Gastroesophageal sphincter (tissue), 4 donors: ENCODE results near the gene RAB41. TPM values are rescaled to one million over a fixed set of nuclear protein-coding genes. Genes with fewer than 3 reads are reported as not detected.

Source experiments
- ATAC-seq: fragments of 150-250 bp; one replicate; pipeline ENCODE4 v1.9.1; 2016; ENCODE audit warnings: mild to moderate bottlenecking, moderate library complexity
- H3K27ac ChIP-seq, 4 donors: fragments of 200-600 bp; sonication (generic) in 3 of 4; 1 replicate in 3 of 4; 2 replicates in 1 of 4; pipeline ENCODE4 v1.5.1; 2016 to 2019
- H3K27me3 ChIP-seq: fragments of 200-600 bp; sonication (generic); one replicate; pipeline ENCODE4 v1.5.1; 2019
- H3K36me3 ChIP-seq, 2 donors: fragments of 200-600 bp; sonication (generic); one replicate each; pipeline ENCODE4 v1.5.1; 2019; ENCODE audit warnings: control low read depth in 1 of 2
- H3K4me1 ChIP-seq, 3 donors: fragments of 200-600 bp; sonication (generic); 1 replicate in 2 of 3; 2 replicates in 1 of 3; pipeline ENCODE4 v1.5.1; 2016 to 2019; ENCODE audit warnings: control low read depth in 2 of 3
- H3K4me3 ChIP-seq, 2 donors: fragments of 200-600 bp; sonication (generic); one replicate each; pipeline ENCODE4 v1.5.1; 2019; ENCODE audit warnings: mild to moderate bottlenecking in 1 of 2, moderate library complexity in 1 of 2
- H3K9me3 ChIP-seq, 3 donors: fragments of 200-600 bp; sonication (generic); one replicate each; pipeline ENCODE4 v1.5.1; 2017 to 2019; ENCODE audit warnings: control low read depth in 2 of 3
- EP300 ChIP-seq: sonication (generic); formaldehyde crosslinking; IDR thresholded peaks from one replicate; pipeline ENCODE4 v1.6.1; 2017; ENCODE audit warnings: antibody characterized with exemption, mild to moderate bottlenecking
- POLR2A ChIP-seq, 2 donors: fragments of 450-650 bp; IDR thresholded peaks; one replicate each; pipeline ENCODE4 v1.6.1; 2017; ENCODE audit warnings: antibody characterized with exemption in 2 of 2, mild to moderate bottlenecking in 2 of 2, moderate library complexity in 1 of 2
- POLR2AphosphoS5 ChIP-seq: sonication (generic); formaldehyde crosslinking; IDR thresholded peaks from one replicate; pipeline ENCODE4 v1.6.1; 2017; ENCODE audit warnings: antibody characterized with exemption
- WGBS, 2 donors: methylation state at CpG; one replicate each; pipeline ENCODE4 v1.1.5; 2018; ENCODE audit warnings: low coverage in 1 of 2; 5-methylcytosine and 5-hydroxymethylcytosine counted together
- total RNA-seq, 4 donors: library from RNA; depleted of rRNA; stranded (reverse); fragments of >200 nt; gene quantifications; one replicate each; pipeline ENCODE4 v1.1.0, GENCODE V29; 2016
- TF ChIP-seq, protein P1 (sequence below), 4 experiments: fragments of 200-600 bp in 2 of 4; fragments of 450-650 bp in 2 of 4; sonication (generic) in 1 of 4; IDR thresholded peaks; one replicate each; pipeline ENCODE4 v1.5.1; 2017 to 2019; ENCODE audit warnings: antibody characterized with exemption in 4 of 4, mild to moderate bottlenecking in 2 of 4, moderate library complexity in 2 of 4

The RAB41 gene
- total RNA-seq, 4 donors from 2014 or later, result not detected

- WGBS, 2 donors, result 85 to 100% methylated on average over 1 to 2 of the region's 2 CpGs
- no peaks in the 10 kb centered on the region for H3K9me3 ChIP-seq
- ATAC-seq, result no peak
- TF ChIP-seq, protein P1, sequence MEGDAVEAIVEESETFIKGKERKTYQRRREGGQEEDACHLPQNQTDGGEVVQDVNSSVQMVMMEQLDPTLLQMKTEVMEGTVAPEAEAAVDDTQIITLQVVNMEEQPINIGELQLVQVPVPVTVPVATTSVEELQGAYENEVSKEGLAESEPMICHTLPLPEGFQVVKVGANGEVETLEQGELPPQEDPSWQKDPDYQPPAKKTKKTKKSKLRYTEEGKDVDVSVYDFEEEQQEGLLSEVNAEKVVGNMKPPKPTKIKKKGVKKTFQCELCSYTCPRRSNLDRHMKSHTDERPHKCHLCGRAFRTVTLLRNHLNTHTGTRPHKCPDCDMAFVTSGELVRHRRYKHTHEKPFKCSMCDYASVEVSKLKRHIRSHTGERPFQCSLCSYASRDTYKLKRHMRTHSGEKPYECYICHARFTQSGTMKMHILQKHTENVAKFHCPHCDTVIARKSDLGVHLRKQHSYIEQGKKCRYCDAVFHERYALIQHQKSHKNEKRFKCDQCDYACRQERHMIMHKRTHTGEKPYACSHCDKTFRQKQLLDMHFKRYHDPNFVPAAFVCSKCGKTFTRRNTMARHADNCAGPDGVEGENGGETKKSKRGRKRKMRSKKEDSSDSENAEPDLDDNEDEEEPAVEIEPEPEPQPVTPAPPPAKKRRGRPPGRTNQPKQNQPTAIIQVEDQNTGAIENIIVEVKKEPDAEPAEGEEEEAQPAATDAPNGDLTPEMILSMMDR (IDR thresholded peaks at IDR 0.05), result no peak
- TF ChIP-seq POLR2AphosphoS5, result no peak
- no peak for TF ChIP-seq EP300
- TF ChIP-seq POLR2A (IDR thresholded peaks at IDR 0.05), result no peak
- H3K36me3 ChIP-seq, result no peaks in the 10 kb centered on the region
- H3K4me1 ChIP-seq, result no peaks in the 10 kb centered on the region
- H3K4me3 ChIP-seq, result no peak overlapping the region
- no peak overlapping the region for H3K27ac ChIP-seq
- H3K27me3 ChIP-seq, result no peaks in the 10 kb centered on the region
Observed at GRCh38 chrX:70247252-70247651, 34.7 kb upstream of the RAB41 start.

GRCh38 chrX:70252491-70252890, 29.5 kb upstream of the RAB41 start:
- Histone ChIP-seq H3K36me3 (no peaks in the 10 kb centered on the region), H3K9me3 (no peaks in the 10 kb centered on the region), H3K27me3 (no peaks in the 10 kb centered on the region), H3K4me1 (no peaks in the 10 kb centered on the region), H3K4me3 (no peak overlapping the region), H3K27ac (no peak overlapping the region)
- TF ChIP-seq EP300, result no peak
- no peak for TF ChIP-seq POLR2A (IDR thresholded peaks at IDR 0.05)
- no peak for TF ChIP-seq POLR2AphosphoS5
- TF ChIP-seq, protein P1 (IDR thresholded peaks at IDR 0.05), result no peak
- ATAC-seq, result no peak
- WGBS, 2 donors, result 49 to 50% methylated on average over 2 of the region's 2 CpGs

DNA sequence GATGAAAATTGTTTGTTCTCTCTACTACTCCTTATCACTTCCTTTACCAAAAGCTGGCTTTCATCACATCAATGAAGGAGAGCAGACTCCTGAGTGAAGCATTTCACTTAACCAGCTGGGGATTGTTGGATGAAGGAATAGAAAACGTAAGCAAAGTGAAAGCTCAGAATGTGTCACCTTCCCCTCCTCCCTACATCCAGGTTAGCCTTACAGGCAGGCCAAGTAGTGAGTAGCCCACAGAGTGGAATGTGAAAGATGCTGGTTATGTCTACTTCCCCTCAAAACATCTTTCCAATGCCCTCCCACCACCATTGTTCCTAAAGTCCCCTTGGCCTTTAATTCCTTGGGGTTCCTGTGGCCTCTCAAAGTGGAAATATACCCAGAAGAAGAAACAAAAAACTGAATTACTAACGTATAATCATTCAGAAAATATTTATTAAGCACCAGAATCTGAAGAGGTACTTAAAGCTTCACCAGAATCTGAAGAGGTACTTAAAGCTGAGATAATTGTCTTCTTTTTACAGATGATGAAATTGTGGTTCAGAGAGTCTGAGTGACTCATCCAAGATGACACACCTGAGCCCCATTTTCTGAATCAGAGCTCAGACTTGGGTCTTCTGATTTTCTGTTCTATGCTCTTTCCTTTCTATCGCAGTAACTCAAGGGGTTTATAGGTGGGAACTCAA, 28.5 kb upstream of the RAB41 start:
- 73 to 83% methylated on average over 1 to 3 of the region's 3 CpGs for WGBS, 2 donors
- Histone ChIP-seq H3K27me3 (no peaks in the 10 kb centered on the region), H3K27ac (no peak overlapping the region), H3K36me3 (no peaks in the 10 kb centered on the region), H3K9me3 (no peaks in the 10 kb centered on the region), H3K4me1 (no peaks in the 10 kb centered on the region), H3K4me3 (no peak overlapping the region)
- no peak for ATAC-seq
- TF ChIP-seq, protein P1 (IDR thresholded peaks at IDR 0.05), result no peak
- no peak for TF ChIP-seq EP300
- TF ChIP-seq POLR2A (IDR thresholded peaks at IDR 0.05), result no peak

- no peaks in the 10 kb centered on the region for H3K9me3 ChIP-seq
- no peak overlapping the region for H3K4me3 ChIP-seq
- 86 to 100% methylated on average over 1 of the region's 1 CpG for WGBS, 2 donors
- H3K27ac ChIP-seq, result no peak overlapping the region
- TF ChIP-seq POLR2AphosphoS5 (no peak), EP300 (no peak), POLR2A (IDR thresholded peaks at IDR 0.05) (no peak)
- TF ChIP-seq, protein P1 (IDR thresholded peaks at IDR 0.05), result no peak
- H3K4me1 ChIP-seq, result no peaks in the 10 kb centered on the region
- no peaks in the 10 kb centered on the region for H3K27me3 ChIP-seq
- no peaks in the 10 kb centered on the region for H3K36me3 ChIP-seq
- ATAC-seq, result no peak
Observed at GRCh38 chrX:70254063-70254400, 27.9 kb upstream of the RAB41 start.

- Histone ChIP-seq H3K4me3 (no peak overlapping the region), H3K36me3 (no peaks in the 10 kb centered on the region), H3K27me3 (no peaks in the 10 kb centered on the region), H3K4me1 (no peaks in the 10 kb centered on the region), H3K9me3 (no peaks in the 10 kb centered on the region), H3K27ac (no peak overlapping the region)
- no peak for ATAC-seq
- 40 to 100% methylated on average over 1 of the region's 3 CpGs for WGBS, 2 donors
- no peak for TF ChIP-seq POLR2A (IDR thresholded peaks at IDR 0.05)
- TF ChIP-seq, protein P1 (IDR thresholded peaks at IDR 0.05), result no peak
- TF ChIP-seq EP300, result no peak
- TF ChIP-seq POLR2AphosphoS5, result no peak
Observed at GRCh38 chrX:70254909-70255308, 27.1 kb upstream of the RAB41 start.
